ENCODE data around the gene USP34.

USP34 gene

DNA sequence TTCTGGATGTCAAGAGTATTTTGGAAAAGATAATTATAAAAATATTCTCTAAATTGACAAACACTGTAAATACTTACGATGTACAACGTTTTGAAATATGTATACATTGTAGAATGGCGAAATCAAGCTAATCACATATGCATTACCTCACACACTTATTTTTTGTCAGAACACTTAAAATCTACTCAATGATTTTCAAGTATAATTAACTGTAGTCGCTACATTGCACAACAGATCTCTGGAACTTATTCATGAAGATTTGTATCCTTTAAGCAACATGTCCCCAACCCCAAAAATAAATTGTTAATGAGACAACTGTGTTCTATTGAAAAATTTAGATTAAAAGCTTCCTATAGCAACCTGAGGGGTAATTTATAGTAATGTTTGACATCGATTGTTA, 249.1 kb downstream of the USP34 start:
- TF ChIP-seq, protein P1, sequence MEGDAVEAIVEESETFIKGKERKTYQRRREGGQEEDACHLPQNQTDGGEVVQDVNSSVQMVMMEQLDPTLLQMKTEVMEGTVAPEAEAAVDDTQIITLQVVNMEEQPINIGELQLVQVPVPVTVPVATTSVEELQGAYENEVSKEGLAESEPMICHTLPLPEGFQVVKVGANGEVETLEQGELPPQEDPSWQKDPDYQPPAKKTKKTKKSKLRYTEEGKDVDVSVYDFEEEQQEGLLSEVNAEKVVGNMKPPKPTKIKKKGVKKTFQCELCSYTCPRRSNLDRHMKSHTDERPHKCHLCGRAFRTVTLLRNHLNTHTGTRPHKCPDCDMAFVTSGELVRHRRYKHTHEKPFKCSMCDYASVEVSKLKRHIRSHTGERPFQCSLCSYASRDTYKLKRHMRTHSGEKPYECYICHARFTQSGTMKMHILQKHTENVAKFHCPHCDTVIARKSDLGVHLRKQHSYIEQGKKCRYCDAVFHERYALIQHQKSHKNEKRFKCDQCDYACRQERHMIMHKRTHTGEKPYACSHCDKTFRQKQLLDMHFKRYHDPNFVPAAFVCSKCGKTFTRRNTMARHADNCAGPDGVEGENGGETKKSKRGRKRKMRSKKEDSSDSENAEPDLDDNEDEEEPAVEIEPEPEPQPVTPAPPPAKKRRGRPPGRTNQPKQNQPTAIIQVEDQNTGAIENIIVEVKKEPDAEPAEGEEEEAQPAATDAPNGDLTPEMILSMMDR (IDR thresholded peaks at IDR 0.05; ENCODE audit: extremely low read depth, missing control alignments) = no peak
- DNase-seq (ENCODE audit: low spot score) = no peak

DNA sequence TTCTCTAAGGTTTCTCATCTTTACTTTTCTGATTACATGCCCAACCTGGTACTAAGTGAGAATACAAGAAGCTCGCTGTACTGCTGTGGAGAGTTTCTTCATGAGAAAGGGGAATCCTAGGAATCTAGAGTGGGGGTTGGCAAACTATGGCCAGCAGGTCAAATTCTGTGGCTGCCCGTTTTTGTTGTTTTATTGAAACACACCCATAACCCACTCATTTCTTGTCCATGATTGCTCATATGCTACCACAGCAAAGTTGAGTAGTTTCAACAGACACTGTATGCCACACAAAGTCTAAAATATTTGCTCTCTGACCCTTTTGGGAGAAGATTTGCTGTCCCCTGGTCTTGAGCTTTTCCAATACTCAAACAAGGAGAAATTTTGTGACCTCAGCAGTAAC, 250.1 kb downstream of the USP34 start:
- no peak for DNase-seq (ENCODE audit: low spot score)

DNA sequence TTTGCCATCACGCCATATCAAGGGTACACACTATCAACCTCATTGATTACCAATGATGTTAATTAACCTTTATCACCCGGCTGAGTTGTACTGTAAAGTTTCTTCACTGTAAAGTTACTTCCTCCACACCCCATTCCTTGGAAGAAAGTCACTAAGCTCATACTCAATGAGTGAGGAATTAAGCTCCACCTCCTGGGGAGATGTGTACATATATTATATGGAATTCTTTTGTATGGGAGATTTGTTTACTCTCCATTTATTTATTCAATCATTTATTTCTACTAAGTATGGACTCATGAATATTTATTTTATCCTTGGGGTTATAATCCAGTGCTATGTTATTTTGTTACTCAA, 252.1 kb downstream of the USP34 start:
- TF ChIP-seq, protein P1 (IDR thresholded peaks at IDR 0.05; ENCODE audit: extremely low read depth, missing control alignments) = no peak
- no peak for DNase-seq (ENCODE audit: low spot score)

More for the DNA sequence above, 250.1 kb downstream of the USP34 start:
- TF ChIP-seq, protein P1 (IDR thresholded peaks at IDR 0.05; ENCODE audit: extremely low read depth, missing control alignments) = no peak

DNA sequence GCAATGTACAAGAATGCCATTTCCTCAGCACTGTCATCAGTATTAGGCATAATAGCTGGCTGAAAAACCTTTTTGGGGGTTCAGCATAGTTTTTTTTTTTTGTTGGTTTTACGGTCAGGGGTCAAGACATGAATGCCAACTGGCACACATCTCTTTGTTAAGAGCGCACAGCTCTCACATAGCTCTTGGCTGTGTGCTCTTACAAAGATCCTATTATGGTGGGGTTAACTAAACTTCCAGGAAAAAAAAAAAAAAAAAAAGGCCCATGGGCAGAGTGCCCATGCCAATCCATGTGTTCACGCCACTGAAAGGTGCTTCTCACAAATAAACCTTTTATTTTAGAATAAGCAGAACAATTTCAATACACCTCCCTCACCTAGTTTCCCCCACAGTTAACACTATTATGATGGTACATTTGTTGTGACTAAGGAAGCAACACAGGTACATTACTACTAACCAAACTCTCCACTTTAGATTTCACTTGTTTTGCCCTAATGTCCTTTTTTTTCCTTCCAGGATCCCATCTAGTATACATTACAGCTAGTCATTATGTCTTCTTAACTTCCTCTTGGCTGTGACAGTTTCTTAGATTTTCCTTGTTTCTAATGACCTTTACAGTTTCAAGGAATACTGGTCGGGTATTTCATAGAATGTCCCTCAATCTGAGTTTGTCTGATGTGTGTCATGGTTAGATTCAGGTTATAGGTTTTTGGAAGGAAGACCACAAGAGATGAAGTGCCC, 252.6 kb downstream of the USP34 start:
- DNase-seq (ENCODE audit: low spot score) = no peak
- TF ChIP-seq, protein P1 (IDR thresholded peaks at IDR 0.05; ENCODE audit: extremely low read depth, missing control alignments) = no peak

DNA sequence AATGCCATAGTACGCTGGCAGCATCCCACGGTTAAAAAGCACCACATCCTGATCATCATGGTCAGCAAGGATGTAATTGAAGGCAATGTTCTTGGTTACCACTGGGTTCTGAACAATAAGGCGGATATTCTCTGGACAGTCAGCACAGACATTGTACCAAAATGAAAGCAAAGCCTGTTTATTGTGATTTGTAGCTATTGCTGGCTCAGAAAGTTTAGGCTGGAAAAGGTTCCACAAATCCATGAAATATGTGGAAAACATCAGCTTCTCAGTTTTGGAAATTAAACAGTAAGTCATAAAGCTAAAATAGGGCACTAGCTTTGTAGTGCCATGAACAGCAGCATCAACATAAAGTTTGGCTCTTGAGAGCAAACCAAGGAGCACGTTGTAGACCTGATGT, 256.7 kb downstream of the USP34 start:
- TF ChIP-seq, protein P1 (IDR thresholded peaks at IDR 0.05; ENCODE audit: extremely low read depth, missing control alignments) = no peak
- DNase-seq (ENCODE audit: low spot score) = no peak

DNA sequence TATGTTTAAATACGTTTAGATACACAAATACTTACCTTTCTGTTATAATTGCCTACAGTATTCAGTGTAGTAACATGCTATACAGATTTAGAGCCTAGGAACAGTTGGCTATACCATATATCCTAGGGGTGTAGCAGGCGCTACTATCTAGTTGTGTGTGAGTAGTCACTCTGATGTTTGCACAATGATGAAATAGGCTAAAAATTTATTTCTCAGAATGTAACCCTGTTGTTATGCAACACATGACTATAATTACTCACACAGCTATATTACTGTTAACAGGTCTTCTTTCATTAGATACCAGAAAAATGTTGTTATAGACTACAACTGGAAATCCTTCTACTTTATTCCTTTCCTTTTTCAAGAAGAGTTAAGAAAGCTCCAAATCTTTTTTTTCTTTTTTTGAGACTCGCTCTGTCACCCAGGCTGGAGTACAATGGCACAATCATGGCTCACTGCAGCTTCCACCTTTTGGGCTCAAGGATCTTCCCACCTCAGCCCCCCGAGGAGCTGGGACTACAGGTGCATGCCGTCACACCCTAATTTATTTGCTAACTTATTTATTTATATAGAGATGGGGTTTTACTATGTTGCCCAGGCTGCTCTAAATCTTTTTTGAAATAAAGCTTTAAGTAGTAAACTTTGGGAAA, 260.4 kb downstream of the USP34 start:
- DNase-seq (ENCODE audit: low spot score) = no peak
- TF ChIP-seq, protein P1 (IDR thresholded peaks at IDR 0.05; ENCODE audit: extremely low read depth, missing control alignments) = no peak

DNA sequence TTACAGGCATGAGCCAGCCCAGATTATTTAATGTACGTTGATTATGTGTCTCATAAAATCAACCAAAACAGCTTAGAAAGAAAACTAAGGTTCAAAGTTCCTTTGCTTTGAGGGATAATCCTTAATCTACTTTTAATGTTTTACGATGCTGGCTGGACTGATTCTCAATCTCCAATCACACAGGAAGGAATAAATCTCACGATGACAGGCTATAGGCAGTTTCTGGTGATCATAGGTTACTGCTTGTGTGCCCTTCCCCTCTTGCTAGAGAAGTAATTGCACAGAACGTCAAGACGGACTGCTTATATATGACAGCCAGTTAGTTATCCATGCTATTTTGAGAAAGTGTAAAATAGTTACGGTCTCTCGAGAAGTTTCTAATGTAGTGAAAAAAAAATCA, 265.8 kb downstream of the USP34 start:
- no peak for DNase-seq (ENCODE audit: low spot score)
- TF ChIP-seq, protein P1 (IDR thresholded peaks at IDR 0.05; ENCODE audit: extremely low read depth, missing control alignments) = no peak

Data from GM20000 (cell line).